Natural killer cell (primary cell): Measurements from ENCODE around the gene ITGA3. TPM values are rescaled to one million over a fixed set of nuclear protein-coding genes. Genes with fewer than 3 reads are reported as not detected.
"Not testable (repeated sequence)": the region's sequence is repeated elsewhere in the genome, so short reads cannot be mapped to it uniquely, and the experiment has no call there.

Experiments
- ATAC-seq, 3 donors: fragments of 150-1000 bp in 2 of 3; fragments of 200-7000 bp in 1 of 3; cut with Tn5 transposase; 1 replicate in 1 of 3; 2 replicates in 2 of 3; pipeline ENCODE4 v1.10.0; 2021; ENCODE audit warnings: mild to moderate bottlenecking in 2 of 3, moderate library complexity in 2 of 3
- DNase-seq, 2 donors: peaks; one replicate each; pipeline versions ENCODE4 v3.0.0 to v3.0.0-alpha.2; 2013 to 2021; ENCODE audit warnings: mixed read lengths in 1 of 2
- H3K27ac ChIP-seq: one replicate; pipeline ENCODE4 v1.5.1; 2013; ENCODE audit warnings: mild to moderate bottlenecking, low read length
- H3K27me3 ChIP-seq: one replicate; pipeline ENCODE4 v1.6.1; 2013; ENCODE audit warnings: low read length; ENCODE audit not compliant: control insufficient read depth, insufficient read depth
- H3K36me3 ChIP-seq: one replicate; pipeline ENCODE4 v1.6.1; 2013; ENCODE audit warnings: low read length; ENCODE audit not compliant: control insufficient read depth, insufficient read depth
- H3K4me1 ChIP-seq: one replicate; pipeline ENCODE4 v1.6.1; 2013; ENCODE audit warnings: low read length; ENCODE audit not compliant: control insufficient read depth, insufficient read depth
- H3K4me3 ChIP-seq: one replicate; pipeline ENCODE4 v1.5.1; 2013; ENCODE audit warnings: low read length
- H3K9me3 ChIP-seq: one replicate; pipeline ENCODE4 v1.6.1; 2013; ENCODE audit warnings: low read length; ENCODE audit not compliant: control insufficient read depth, insufficient read depth
- H3K27ac Mint-ChIP-seq, 2 donors: one replicate each; pipeline ENCODE4 v1.8.0; 2022; ENCODE audit warnings: mild to moderate bottlenecking in 2 of 2, mixed read lengths in 2 of 2, moderate library complexity in 1 of 2
- H3K27me3 Mint-ChIP-seq, 2 donors: one replicate each; pipeline ENCODE4 v1.8.0; 2022; ENCODE audit warnings: low read depth in 2 of 2, mixed read lengths in 2 of 2
- H3K36me3 Mint-ChIP-seq: one replicate; pipeline ENCODE4 v1.8.0; 2022; ENCODE audit warnings: mixed read lengths
- H3K4me1 Mint-ChIP-seq, 2 donors: one replicate each; pipeline ENCODE4 v1.8.0; 2022; ENCODE audit warnings: mixed read lengths in 2 of 2
- H3K4me3 Mint-ChIP-seq: one replicate; pipeline ENCODE4 v1.8.0; 2022; ENCODE audit warnings: mild to moderate bottlenecking, moderate library complexity, mixed read lengths
- H3K9me3 Mint-ChIP-seq, 2 donors: one replicate each; pipeline ENCODE4 v1.8.0; 2022; ENCODE audit warnings: mixed read lengths in 2 of 2
- CTCF ChIP-seq: fragments of 200-600 bp; IDR thresholded peaks from one replicate; pipeline ENCODE4 v1.8.0; 2022; ENCODE audit warnings: antibody characterized with exemption
- WGBS: methylation state at CpG from one replicate; pipeline ENCODE4 v1.1.7; 2013; ENCODE audit warnings: missing lambda C conversion rate; ENCODE audit not compliant: insufficient coverage; 5-methylcytosine and 5-hydroxymethylcytosine counted together
- intact Hi-C: fragments of 100-400 bp; cut with micrococcal nuclease; formaldehyde crosslinking; loops from one replicate; pipeline ENCODE4 v1.14.2; 2022
- total RNA-seq, 4 donors: library from RNA; stranded (reverse); fragments of 120-200 nt in 1 of 4; gene quantifications; one replicate each; pipeline versions ENCODE4 v1.2.3 to v1.2.4, GENCODE V29; 2013 to 2022

The ITGA3 gene
- total RNA-seq, 3 donors from 2014 or later (not counting 1 experiment from before 2014, with no cell fraction given): 0.47 to 2.8 (median 1.4) TPM

- ATAC-seq (no peak), DNase-seq (no peak)
- H3K9me3 Mint-ChIP-seq: no peaks in the 10 kb centered on the region
- H3K27me3 ChIP-seq: no peaks in the 10 kb centered on the region
- H3K4me1 Mint-ChIP-seq: no peaks in the 10 kb centered on the region
- intact Hi-C loops: no loop called here
- H3K27me3 Mint-ChIP-seq: peaks cover 15 to 17% of the 10 kb centered on the region in 2 donors
- H3K4me3 ChIP-seq: no peak overlapping the region
- WGBS: 87% methylated on average over 14 of the region's 14 CpGs
- TF ChIP-seq CTCF: no peak
- no peaks in the 10 kb centered on the region for H3K9me3 ChIP-seq
- no peak overlapping the region for H3K27ac Mint-ChIP-seq
- H3K27ac ChIP-seq: no peak overlapping the region
- no peak overlapping the region for H3K4me3 Mint-ChIP-seq
- no peaks in the 10 kb centered on the region for H3K36me3 Mint-ChIP-seq
- H3K36me3 ChIP-seq: no peaks in the 10 kb centered on the region
- no peaks in the 10 kb centered on the region for H3K4me1 ChIP-seq
Observed at GRCh38 chr17:50037321-50038107, 18.4 kb upstream of the ITGA3 start.

- no peaks in the 10 kb centered on the region for H3K4me1 ChIP-seq
- Mint-ChIP-seq H3K27ac (no peak overlapping the region), H3K9me3 (no peaks in the 10 kb centered on the region), H3K36me3 (no peaks in the 10 kb centered on the region), H3K4me3 (no peak overlapping the region), H3K27me3 (peaks cover 17 to 19% of the 10 kb centered on the region in 2 donors), H3K4me1 (no peaks in the 10 kb centered on the region)
- no peaks in the 10 kb centered on the region for H3K27me3 ChIP-seq
- whole genome bisulfite sequencing: 87% methylated on average over 4 of the region's 4 CpGs
- H3K4me3 ChIP-seq: no peak overlapping the region
- no peak for DNase-seq
- H3K27ac ChIP-seq: no peak overlapping the region
- intact Hi-C loops: no loop called here
- H3K9me3 ChIP-seq: no peaks in the 10 kb centered on the region
- no peak for TF ChIP-seq CTCF
- no peaks in the 10 kb centered on the region for H3K36me3 ChIP-seq
- no peak for ATAC-seq
Observed at GRCh38 chr17:50039058-50039457, 16.9 kb upstream of the ITGA3 start.

- DNase-seq, H3K27ac Mint-ChIP-seq, H3K27me3 ChIP-seq, H3K4me3 Mint-ChIP-seq, ATAC-seq, H3K4me1 Mint-ChIP-seq, H3K36me3 ChIP-seq, H3K9me3 ChIP-seq, H3K4me3 ChIP-seq, H3K36me3 Mint-ChIP-seq, H3K4me1 ChIP-seq, H3K9me3 Mint-ChIP-seq, H3K27ac ChIP-seq, intact Hi-C loops: not testable (repeated sequence)
- WGBS: 84% methylated on average over 4 of the region's 5 CpGs
- H3K27me3 Mint-ChIP-seq: peaks cover 17% of the 10 kb centered on the region in 2 donors
Observed at GRCh38 chr17:50040496-50040895, 15.4 kb upstream of the ITGA3 start.

- TF ChIP-seq CTCF: no peak
- no peak overlapping the region for H3K27ac Mint-ChIP-seq
- no peaks in the 10 kb centered on the region for H3K9me3 ChIP-seq
- H3K27me3 Mint-ChIP-seq: peaks cover 13 to 17% of the 10 kb centered on the region in 2 donors
- no peaks in the 10 kb centered on the region for H3K9me3 Mint-ChIP-seq
- no peak overlapping the region for H3K4me3 ChIP-seq
- 96% methylated on average over 5 of the region's 5 CpGs for WGBS
- H3K36me3 Mint-ChIP-seq: no peaks in the 10 kb centered on the region
- intact Hi-C loops: no loop called here
- no peaks in the 10 kb centered on the region for H3K27me3 ChIP-seq
- DNase-seq (no peak), ATAC-seq (no peak)
- H3K36me3 ChIP-seq: no peaks in the 10 kb centered on the region
- H3K27ac ChIP-seq: no peak overlapping the region
- H3K4me1 ChIP-seq: no peaks in the 10 kb centered on the region
- no peaks in the 10 kb centered on the region for H3K4me1 Mint-ChIP-seq
- H3K4me3 Mint-ChIP-seq: no peak overlapping the region
Observed at GRCh38 chr17:50042211-50042610, 13.7 kb upstream of the ITGA3 start.
